ENCODE results near the gene PPP2R1B. TPM values are rescaled to one million over a fixed set of nuclear protein-coding genes. Genes with fewer than 3 reads are reported as not detected.

Gene PPP2R1B
- total RNA-seq, 1 donor from 2014 or later: 58.1 TPM

DNA sequence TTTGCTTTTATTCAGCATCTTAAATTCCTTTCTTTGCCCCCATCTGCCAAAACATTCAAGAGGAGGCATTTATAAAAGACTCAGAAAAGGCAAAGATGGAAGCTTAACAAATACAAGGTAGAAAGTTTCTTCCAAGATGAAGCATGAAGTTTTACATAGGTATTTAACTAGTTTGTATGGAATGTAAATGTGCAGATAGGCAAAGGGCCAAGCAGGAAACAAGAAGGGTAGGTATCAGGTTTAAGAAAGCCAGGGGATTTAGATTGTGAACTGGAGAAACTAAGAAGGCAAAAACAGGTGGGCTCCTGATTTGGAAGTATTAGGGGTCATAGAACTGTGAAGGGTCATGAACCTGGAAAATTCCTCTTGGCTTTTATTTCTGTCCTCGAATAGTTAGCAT is 62.6 kb downstream of the PPP2R1B start:
- H3K9me3 Mint-ChIP-seq: no peaks in the 10 kb centered on the region
- no peaks in the 10 kb centered on the region for H3K27me3 Mint-ChIP-seq (ENCODE audit: insufficient read depth)
- no peaks in the 10 kb centered on the region for H3K4me1 Mint-ChIP-seq (ENCODE audit: low read depth)
- H3K27ac Mint-ChIP-seq: no peak overlapping the region
- DNase-seq (ENCODE audit: low spot score): no peak
- intact Hi-C loops (cut with micrococcal nuclease): no loop called here
- peaks cover 14% of the 10 kb centered on the region for H3K36me3 Mint-ChIP-seq (ENCODE audit: low read depth)
- no peak overlapping the region for H3K4me3 Mint-ChIP-seq

DNA sequence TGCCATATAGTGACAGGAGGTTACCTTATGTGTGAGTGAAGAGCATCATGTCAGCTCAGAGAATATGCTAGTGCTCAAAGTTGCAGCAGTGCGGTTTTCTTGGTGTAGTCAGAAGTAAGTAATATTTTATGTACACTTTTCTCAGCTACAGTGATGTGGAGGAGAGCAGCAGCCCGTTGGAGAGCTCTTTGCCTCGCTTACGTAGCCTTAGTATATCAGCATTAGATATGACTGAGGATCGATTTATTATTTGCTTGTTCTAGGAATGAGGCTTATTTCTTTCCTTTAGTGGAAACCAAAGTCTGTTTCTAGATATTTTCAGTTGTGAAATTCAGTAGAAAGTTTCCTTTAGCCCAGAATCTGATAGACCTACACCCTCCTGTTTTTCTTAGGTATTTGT is 63.6 kb downstream of the PPP2R1B start:
- Mint-ChIP-seq H3K36me3 (ENCODE audit: low read depth) (peaks cover 14% of the 10 kb centered on the region), H3K27ac (no peak overlapping the region)

DNA sequence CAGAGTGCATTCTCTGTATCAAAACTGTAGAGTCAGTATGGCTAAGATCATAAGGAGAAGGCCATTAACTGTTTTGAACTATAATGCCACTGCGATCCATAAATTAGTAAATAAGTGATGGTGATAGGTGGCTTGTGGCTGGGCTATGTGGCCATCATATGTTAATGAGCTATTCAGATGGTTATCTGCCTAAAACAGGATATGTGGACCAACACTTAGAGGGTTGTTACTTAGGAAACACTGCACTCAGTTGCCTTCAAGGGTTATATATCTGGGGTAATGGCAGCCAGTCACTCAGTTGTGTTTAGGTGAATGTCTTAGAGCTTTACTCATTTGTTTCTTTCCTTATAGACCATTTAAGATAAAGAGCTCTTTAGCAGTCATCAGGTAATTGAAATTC is 66.0 kb downstream of the PPP2R1B start:
- intact Hi-C loops (cut with micrococcal nuclease): no loop called here

More for the DNA sequence above, 63.6 kb downstream of the PPP2R1B start:
- Mint-ChIP-seq H3K27me3 (ENCODE audit: insufficient read depth) (no peaks in the 10 kb centered on the region), H3K9me3 (no peaks in the 10 kb centered on the region), H3K4me1 (ENCODE audit: low read depth) (no peaks in the 10 kb centered on the region), H3K4me3 (no peak overlapping the region)
- no peak for DNase-seq (ENCODE audit: low spot score)
- intact Hi-C loops (cut with micrococcal nuclease): no loop called here

DNA sequence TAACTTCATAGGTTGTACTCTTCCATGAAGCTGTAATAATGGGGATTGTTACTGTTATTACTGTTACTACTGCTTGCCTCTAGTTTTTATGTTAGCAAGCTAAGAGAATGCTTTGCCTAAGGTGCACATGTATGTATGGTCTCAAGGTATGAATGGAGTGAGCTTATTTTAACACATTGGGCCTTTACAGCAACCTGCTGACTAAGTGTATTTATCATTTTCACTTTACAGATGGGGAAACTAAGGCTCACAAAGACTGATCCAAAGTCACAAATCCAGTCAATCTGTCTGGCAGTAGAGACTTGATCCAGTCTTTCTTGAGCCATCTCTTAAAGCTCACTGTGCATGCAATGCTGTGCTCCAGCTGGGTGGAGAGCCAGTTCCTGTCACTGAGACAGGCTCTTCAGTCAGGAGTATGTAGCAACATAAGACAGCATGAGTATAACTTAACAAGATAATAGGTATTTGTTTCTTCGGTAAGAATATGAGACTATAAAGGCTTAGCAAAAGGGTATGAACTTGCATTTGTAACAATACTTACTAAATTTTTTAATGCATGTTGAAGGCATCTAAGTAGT is 66.5 kb downstream of the PPP2R1B start:
- H3K27ac Mint-ChIP-seq: no peak overlapping the region
- intact Hi-C loops (cut with micrococcal nuclease): no loop called here
- H3K27me3 Mint-ChIP-seq (ENCODE audit: insufficient read depth): no peaks in the 10 kb centered on the region
- no peak overlapping the region for H3K4me3 Mint-ChIP-seq
- peaks cover 10% of the 10 kb centered on the region for H3K36me3 Mint-ChIP-seq (ENCODE audit: low read depth)
- DNase-seq (ENCODE audit: low spot score): no peak
- H3K4me1 Mint-ChIP-seq (ENCODE audit: low read depth): no peaks in the 10 kb centered on the region
- no peaks in the 10 kb centered on the region for H3K9me3 Mint-ChIP-seq

More for the DNA sequence above, 66.0 kb downstream of the PPP2R1B start:
- DNase-seq (ENCODE audit: low spot score): no peak
- no peaks in the 10 kb centered on the region for H3K9me3 Mint-ChIP-seq
- H3K27ac Mint-ChIP-seq: no peak overlapping the region
- no peaks in the 10 kb centered on the region for H3K27me3 Mint-ChIP-seq (ENCODE audit: insufficient read depth)
- H3K4me3 Mint-ChIP-seq: no peak overlapping the region
- no peaks in the 10 kb centered on the region for H3K4me1 Mint-ChIP-seq (ENCODE audit: low read depth)
- H3K36me3 Mint-ChIP-seq (ENCODE audit: low read depth): peaks cover 8% of the 10 kb centered on the region

DNA sequence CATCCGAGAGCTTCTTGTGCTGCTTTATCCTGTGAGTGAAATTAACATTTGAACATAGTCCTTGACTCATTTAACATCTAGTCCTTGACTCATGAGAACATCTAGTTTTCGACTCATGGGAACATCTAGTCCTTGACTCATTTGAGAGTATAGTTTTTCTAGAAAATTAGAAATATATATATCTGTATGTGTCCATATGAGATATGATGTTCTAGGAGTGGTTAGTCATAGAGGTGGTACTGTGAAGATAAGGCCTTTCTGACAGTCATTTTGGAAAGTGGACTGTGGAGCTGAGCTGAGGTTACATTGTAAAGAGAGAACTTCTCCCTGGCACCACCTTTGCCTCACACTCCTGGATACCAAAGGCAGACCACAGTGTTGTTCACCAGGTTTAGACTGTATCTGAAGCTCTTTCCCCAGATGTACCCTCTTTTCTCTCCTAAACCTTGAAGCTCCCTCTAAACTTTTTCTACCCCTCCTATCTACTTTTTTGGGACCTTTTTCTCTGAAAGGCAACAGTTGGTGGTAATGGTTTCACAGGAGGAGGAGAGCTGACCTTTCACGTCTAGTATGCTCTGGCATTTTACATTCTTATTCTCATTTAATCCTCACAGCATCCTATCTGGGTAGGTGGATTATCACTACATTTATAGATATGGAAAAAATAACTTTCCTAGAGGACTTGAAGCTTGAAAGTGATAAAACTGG is 67.2 kb downstream of the PPP2R1B start:
- no peaks in the 10 kb centered on the region for H3K9me3 Mint-ChIP-seq
- H3K4me1 Mint-ChIP-seq (ENCODE audit: low read depth): no peaks in the 10 kb centered on the region
- no peaks in the 10 kb centered on the region for H3K27me3 Mint-ChIP-seq (ENCODE audit: insufficient read depth)
- no peak overlapping the region for H3K4me3 Mint-ChIP-seq
- DNase-seq (ENCODE audit: low spot score): no peak
- intact Hi-C loops (cut with micrococcal nuclease): no loop called here
- no peak overlapping the region for H3K27ac Mint-ChIP-seq
- H3K36me3 Mint-ChIP-seq (ENCODE audit: low read depth): peaks cover 12% of the 10 kb centered on the region

DNA sequence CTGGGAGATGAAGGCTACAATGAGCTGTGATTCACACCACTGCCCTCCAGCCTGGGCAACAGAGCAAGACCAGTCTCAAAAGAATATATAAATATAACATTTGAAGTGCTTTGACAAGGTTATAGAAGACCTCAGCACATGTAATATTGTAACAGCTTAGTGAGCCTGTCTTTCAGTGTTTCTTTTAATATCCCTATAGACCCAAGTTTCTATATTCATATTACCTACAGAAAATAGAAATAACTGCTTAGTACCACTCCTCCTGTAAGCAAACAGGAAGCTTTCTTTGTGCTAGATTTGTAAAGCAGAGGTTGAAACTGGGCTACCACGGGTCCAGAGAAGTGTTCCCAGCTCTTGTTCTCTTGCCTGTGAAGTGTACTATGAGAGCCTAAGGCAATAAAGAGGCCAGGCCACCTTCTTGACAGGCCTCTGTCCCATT is 68.2 kb downstream of the PPP2R1B start:
- intact Hi-C loops (cut with micrococcal nuclease): no loop called here
- no peak for DNase-seq (ENCODE audit: low spot score)
- H3K36me3 Mint-ChIP-seq (ENCODE audit: low read depth): peaks cover 7% of the 10 kb centered on the region
- H3K4me1 Mint-ChIP-seq (ENCODE audit: low read depth): no peaks in the 10 kb centered on the region
- H3K4me3 Mint-ChIP-seq: no peak overlapping the region
- no peaks in the 10 kb centered on the region for H3K27me3 Mint-ChIP-seq (ENCODE audit: insufficient read depth)
- H3K27ac Mint-ChIP-seq: no peak overlapping the region
- no peaks in the 10 kb centered on the region for H3K9me3 Mint-ChIP-seq

DNA sequence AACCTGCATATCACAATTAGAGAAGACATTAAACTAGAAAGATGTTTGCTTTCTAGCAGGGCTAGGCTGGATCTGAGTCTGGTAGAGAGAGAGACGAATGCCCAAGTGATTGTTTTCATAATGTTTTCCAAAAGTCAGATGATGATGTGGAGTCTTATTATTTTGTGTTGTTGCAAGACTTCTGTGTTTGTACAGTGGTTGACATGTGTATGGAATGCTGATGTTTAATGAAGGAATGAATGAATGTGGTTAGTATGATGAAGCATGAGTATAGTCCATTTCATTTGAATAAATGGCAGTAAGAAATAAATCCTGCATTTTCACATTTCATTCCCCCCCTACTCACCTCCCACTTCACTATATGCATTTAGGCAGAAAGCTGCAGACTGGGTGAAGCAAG is 69.6 kb downstream of the PPP2R1B start:
- H3K9me3 Mint-ChIP-seq: no peaks in the 10 kb centered on the region
- H3K4me1 Mint-ChIP-seq (ENCODE audit: low read depth): no peaks in the 10 kb centered on the region
- H3K4me3 Mint-ChIP-seq: no peak overlapping the region
- no peak overlapping the region for H3K27ac Mint-ChIP-seq
- no peak for DNase-seq (ENCODE audit: low spot score)
- intact Hi-C loops (cut with micrococcal nuclease): no loop called here
- no peaks in the 10 kb centered on the region for H3K27me3 Mint-ChIP-seq (ENCODE audit: insufficient read depth)
- H3K36me3 Mint-ChIP-seq (ENCODE audit: low read depth): peaks cover 4% of the 10 kb centered on the region

DNA sequence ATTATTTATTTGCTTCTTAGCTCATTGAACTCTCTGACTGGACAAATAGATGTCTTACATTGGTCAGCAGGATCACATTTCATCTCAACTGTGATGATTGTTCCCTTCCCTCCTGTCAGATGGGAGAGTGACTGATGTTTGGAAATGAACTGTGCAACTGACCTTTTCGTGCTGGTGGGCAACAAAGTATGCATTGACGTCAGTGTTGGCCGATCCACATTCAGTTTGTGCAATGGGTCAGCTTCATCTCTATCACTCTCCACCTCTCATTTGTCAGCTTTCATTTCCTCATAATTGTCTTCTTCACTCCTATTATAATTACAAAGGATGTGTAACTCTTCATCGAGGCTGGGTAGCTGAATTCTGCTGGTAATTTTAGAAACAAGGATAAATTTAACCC is 71.3 kb downstream of the PPP2R1B start:
- no peak overlapping the region for H3K27ac Mint-ChIP-seq
- DNase-seq (ENCODE audit: low spot score): no peak
- no peaks in the 10 kb centered on the region for H3K9me3 Mint-ChIP-seq
- H3K27me3 Mint-ChIP-seq (ENCODE audit: insufficient read depth): no peaks in the 10 kb centered on the region
- no peaks in the 10 kb centered on the region for H3K4me1 Mint-ChIP-seq (ENCODE audit: low read depth)
- H3K36me3 Mint-ChIP-seq (ENCODE audit: low read depth): peaks cover 4% of the 10 kb centered on the region
- intact Hi-C loops (cut with micrococcal nuclease): no loop called here
- H3K4me3 Mint-ChIP-seq: no peak overlapping the region

DNA sequence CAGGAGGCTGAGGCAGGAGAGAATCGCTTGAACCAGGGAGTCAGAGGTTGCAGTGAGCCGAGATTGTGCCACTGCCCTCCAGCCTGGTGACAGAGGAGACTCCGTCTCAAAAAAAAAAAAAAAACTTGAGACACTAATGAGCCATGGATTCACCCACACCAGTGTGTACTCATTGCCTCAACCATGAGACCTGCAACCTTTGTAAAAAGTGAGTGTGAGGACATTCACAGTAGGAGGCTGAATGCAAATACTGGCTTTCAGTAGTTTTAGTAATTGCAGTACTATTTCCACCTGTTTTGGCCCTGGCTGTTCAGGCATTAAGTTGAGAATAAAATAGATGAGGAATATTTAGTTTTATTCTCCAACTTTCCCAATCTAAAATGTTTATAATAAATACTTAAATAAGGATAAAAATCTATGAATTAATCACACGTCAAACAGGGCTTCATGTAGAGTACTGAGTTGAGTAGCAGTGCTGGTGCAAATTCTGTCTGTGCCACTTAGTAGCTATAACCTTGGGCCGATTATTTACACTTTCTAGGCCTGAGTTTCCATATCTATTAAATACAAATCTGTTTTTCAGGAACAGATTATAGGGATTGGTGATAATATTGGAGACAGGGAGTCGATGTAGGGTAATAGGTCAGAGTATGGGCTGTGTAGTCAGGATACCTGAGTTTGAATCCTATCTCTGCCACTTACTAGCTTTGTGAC is 72.8 kb downstream of the PPP2R1B start:
- no peaks in the 10 kb centered on the region for H3K27me3 Mint-ChIP-seq (ENCODE audit: insufficient read depth)
- H3K36me3 Mint-ChIP-seq (ENCODE audit: low read depth): peaks cover 8% of the 10 kb centered on the region
- no peaks in the 10 kb centered on the region for H3K4me1 Mint-ChIP-seq (ENCODE audit: low read depth)
- H3K27ac Mint-ChIP-seq: no peak overlapping the region
- H3K4me3 Mint-ChIP-seq: no peak overlapping the region
- intact Hi-C loops (cut with micrococcal nuclease): no loop called here
- H3K9me3 Mint-ChIP-seq: no peaks in the 10 kb centered on the region
- DNase-seq (ENCODE audit: low spot score): no peak

DNA sequence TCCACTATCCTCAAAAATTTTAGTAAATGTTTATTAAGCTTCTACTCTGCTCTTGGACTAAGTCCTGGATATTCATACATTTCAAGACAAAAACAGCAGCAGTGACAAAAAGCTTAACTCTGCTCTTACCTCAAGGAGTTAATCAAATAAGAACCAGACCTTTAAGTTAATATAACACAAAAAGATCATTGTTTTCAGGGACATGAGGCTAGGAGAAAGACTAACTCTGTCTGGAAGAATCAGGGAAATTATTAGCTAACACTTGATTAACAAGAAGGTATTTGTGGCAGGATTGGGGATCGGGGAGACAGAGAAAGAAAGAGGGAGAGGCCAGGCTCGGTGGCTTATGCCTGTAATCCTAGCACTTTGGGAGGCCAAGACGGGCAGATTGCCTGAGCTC is 74.4 kb downstream of the PPP2R1B start:
- H3K4me3 Mint-ChIP-seq: no peak overlapping the region
- H3K27me3 Mint-ChIP-seq (ENCODE audit: insufficient read depth): no peaks in the 10 kb centered on the region
- H3K4me1 Mint-ChIP-seq (ENCODE audit: low read depth): no peaks in the 10 kb centered on the region
- peaks cover 8% of the 10 kb centered on the region for H3K36me3 Mint-ChIP-seq (ENCODE audit: low read depth)
- no peak overlapping the region for H3K27ac Mint-ChIP-seq
- intact Hi-C loops (cut with micrococcal nuclease): no loop called here
- no peak for DNase-seq (ENCODE audit: low spot score)
- H3K9me3 Mint-ChIP-seq: no peaks in the 10 kb centered on the region

DNA sequence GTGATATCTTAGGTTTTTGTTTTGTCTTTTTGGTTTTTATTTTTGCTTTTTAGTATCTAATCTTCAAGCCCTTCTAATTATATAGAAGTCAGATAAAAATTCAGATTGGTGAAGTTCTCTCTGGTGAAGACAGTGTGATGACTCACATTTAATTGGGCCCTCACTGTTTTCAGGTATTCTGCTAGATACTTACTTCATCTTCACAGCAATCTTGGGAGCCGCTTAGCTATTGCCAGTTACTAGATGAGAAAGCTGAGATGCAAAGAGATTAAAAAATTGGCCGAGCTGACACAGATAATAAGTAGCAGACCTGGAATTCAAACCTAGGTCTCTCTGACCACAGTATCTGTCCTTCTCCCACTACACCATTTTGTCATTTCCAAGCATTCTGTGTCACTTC is 75.0 kb downstream of the PPP2R1B start:
- Mint-ChIP-seq H3K9me3 (no peaks in the 10 kb centered on the region), H3K36me3 (ENCODE audit: low read depth) (peaks cover 8% of the 10 kb centered on the region), H3K27ac (no peak overlapping the region), H3K4me3 (no peak overlapping the region), H3K27me3 (ENCODE audit: insufficient read depth) (no peaks in the 10 kb centered on the region), H3K4me1 (ENCODE audit: low read depth) (no peaks in the 10 kb centered on the region)
- intact Hi-C loops (cut with micrococcal nuclease): no loop called here
- DNase-seq (ENCODE audit: low spot score): no peak

DNA sequence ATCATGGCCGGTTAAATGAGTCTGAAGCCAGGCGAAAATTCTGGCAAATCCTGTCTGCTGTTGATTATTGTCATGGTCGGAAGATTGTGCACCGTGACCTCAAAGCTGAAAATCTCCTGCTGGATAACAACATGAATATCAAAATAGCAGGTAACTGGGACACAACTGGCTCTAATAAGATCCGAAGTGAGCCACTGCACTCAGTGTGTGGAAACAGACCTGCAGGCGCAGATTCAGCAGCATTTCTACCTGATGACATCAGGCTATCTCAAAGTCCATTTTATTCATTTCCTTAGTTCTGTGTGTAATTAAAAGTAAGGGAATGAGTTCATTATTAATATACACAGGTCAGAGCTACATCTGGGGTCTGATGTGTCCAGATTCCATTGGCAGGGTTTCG is 78.2 kb downstream of the PPP2R1B start:
- Mint-ChIP-seq H3K27me3 (ENCODE audit: insufficient read depth) (no peaks in the 10 kb centered on the region), H3K36me3 (ENCODE audit: low read depth) (peaks cover 4% of the 10 kb centered on the region), H3K4me1 (ENCODE audit: low read depth) (no peaks in the 10 kb centered on the region), H3K9me3 (no peaks in the 10 kb centered on the region), H3K27ac (no peak overlapping the region), H3K4me3 (no peak overlapping the region)
- intact Hi-C loops (cut with micrococcal nuclease): no loop called here
- DNase-seq (ENCODE audit: low spot score): no peak

DNA sequence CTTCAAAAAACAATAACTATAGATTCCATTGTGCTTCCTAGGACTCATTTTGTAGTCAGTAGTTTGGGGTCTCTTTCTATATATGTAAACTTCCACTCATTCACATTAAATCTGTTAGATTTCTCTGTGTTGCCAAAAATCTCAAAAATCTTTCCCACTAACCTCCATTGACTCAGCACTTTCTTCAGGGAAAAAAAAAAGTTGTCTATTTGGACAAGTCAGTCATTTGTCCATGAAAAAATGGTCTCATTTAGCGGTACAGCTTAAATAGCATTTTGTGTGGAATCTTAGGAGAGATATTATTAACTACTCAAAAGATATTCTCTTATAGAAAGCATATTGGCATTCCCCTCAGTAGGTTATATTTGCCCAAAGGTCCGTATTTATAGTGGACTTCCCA is 81.9 kb downstream of the PPP2R1B start:
- no peak for DNase-seq (ENCODE audit: low spot score)
- Mint-ChIP-seq H3K27ac (no peak overlapping the region), H3K9me3 (no peaks in the 10 kb centered on the region), H3K36me3 (ENCODE audit: low read depth) (peaks cover 2% of the 10 kb centered on the region), H3K27me3 (ENCODE audit: insufficient read depth) (no peaks in the 10 kb centered on the region), H3K4me1 (ENCODE audit: low read depth) (no peaks in the 10 kb centered on the region), H3K4me3 (no peak overlapping the region)
- intact Hi-C loops (cut with micrococcal nuclease): no loop called here
